Smooth muscle cell of the brain vasculature (primary cell): ENCODE measurements around the gene AMHR2.

Source experiments
- DNase-seq: peaks from one replicate; pipeline ENCODE4 v3.0.0-alpha.2; 2012; ENCODE audit warnings: low read depth, low spot score

Gene AMHR2

GRCh38 chr12:53452159-53453077 is 28.8 kb downstream of the AMHR2 start:
- DNase-seq = peak; percentile 77

GRCh38 chr12:53453953-53454640 is 30.4 kb downstream of the AMHR2 start:
- DNase-seq = no peak

GRCh38 chr12:53454707-53455106 is 31.1 kb downstream of the AMHR2 start:
- no peak for DNase-seq

GRCh38 chr12:53456654-53457366 is 33.2 kb downstream of the AMHR2 start:
- DNase-seq = no peak

- DNase-seq = no peak
Measured at GRCh38 chr12:53459097-53459496, 35.4 kb downstream of the AMHR2 start.

- no peak for DNase-seq
Measured at GRCh38 chr12:53461059-53461458, 37.4 kb downstream of the AMHR2 start.

- no peak for DNase-seq
Measured at GRCh38 chr12:53461591-53461990, 37.9 kb downstream of the AMHR2 start.

GRCh38 chr12:53462935-53463334 is 39.3 kb downstream of the AMHR2 start:
- DNase-seq = no peak

GRCh38 chr12:53463802-53464560 is 40.3 kb downstream of the AMHR2 start:
- no peak for DNase-seq

GRCh38 chr12:53464685-53465418 is 41.2 kb downstream of the AMHR2 start:
- DNase-seq = no peak

GRCh38 chr12:53465679-53466078 is 42.0 kb downstream of the AMHR2 start:
- DNase-seq = no peak

- no peak for DNase-seq
Measured at GRCh38 chr12:53466640-53467039, 43.0 kb downstream of the AMHR2 start.

GRCh38 chr12:53467082-53467481 is 43.4 kb downstream of the AMHR2 start:
- no peak for DNase-seq

GRCh38 chr12:53467880-53468279 is 44.2 kb downstream of the AMHR2 start:
- no peak for DNase-seq

GRCh38 chr12:53468282-53468681 is 44.6 kb downstream of the AMHR2 start:
- DNase-seq = no peak

GRCh38 chr12:53472056-53472582 is 48.5 kb downstream of the AMHR2 start:
- DNase-seq = no peak

GRCh38 chr12:53474077-53474476 is 50.4 kb downstream of the AMHR2 start:
- no peak for DNase-seq

GRCh38 chr12:53474819-53475218 is 51.2 kb downstream of the AMHR2 start:
- no peak for DNase-seq

GRCh38 chr12:53476769-53477209 is 53.1 kb downstream of the AMHR2 start:
- no peak for DNase-seq

- DNase-seq = no peak
Measured at GRCh38 chr12:53478865-53479264, 55.2 kb downstream of the AMHR2 start.
